Measurements from ENCODE around the gene ENTPD1.
"Not testable (repeated sequence)": the region's sequence is repeated elsewhere in the genome, so short reads cannot be mapped to it uniquely, and the experiment has no call there.

ENTPD1 gene

DNA sequence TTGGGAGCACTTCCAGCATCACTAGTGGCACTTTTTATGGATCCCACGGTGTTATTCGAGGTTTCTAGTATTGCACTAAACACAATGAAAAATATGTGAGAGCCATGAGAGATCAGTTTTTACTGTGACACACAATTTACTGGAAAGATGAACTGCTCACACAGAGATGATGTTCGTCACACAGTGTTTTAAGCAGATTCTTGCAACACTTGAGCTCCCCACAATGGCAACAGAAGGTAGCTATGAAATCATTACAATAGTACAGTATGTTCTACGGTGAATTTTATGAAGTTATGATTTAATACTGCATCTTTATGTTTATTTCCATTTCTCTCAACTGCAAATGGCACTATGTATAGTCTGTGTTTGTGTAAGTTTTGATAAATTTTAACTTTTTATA, 27.4 kb upstream of the ENTPD1 start:
- 96% methylated on average over 3 of the region's 4 CpGs for WGBS
- H4K8ac ChIP-seq (ENCODE audit: low read length), result no peak overlapping the region
- no peak overlapping the region for H3K4me3 ChIP-seq (ENCODE audit: insufficient read depth in 1 of 2, low read depth in 1 of 2, low read length in 2 of 2)
- H3K36me3 ChIP-seq (ENCODE audit: control insufficient read depth in 1 of 2, insufficient read depth in 2 of 2, low read depth in 1 of 2, low read length in 2 of 2), result no peaks in the 10 kb centered on the region
- no peaks in the 10 kb centered on the region for H3K79me1 ChIP-seq (replicated peaks; ENCODE audit: low read length, poor library complexity, severe bottlenecking)
- H3K4ac ChIP-seq (ENCODE audit: low read depth in 1 of 2, low read length in 2 of 2), result no peak overlapping the region
- DNase-seq, result no peak
- H3K23ac ChIP-seq (ENCODE audit: low read length in 2 of 2), result no peak overlapping the region
- no peak overlapping the region for H3K9ac ChIP-seq (ENCODE audit: low read length)
- H3K27ac ChIP-seq (ENCODE audit: low read length, poor library complexity, severe bottlenecking), result no peak overlapping the region
- H2BK120ac ChIP-seq (ENCODE audit: low read depth, low read length), result no peak overlapping the region
- no peak overlapping the region for H3K14ac ChIP-seq (ENCODE audit: low read length in 2 of 2)
- no peak overlapping the region for H2BK15ac ChIP-seq (ENCODE audit: low read depth, poor library complexity, severe bottlenecking)
- no peak overlapping the region for H2BK12ac ChIP-seq (ENCODE audit: low read length in 2 of 2)
- H3K4me2 ChIP-seq (ENCODE audit: low read length, poor library complexity, severe bottlenecking), result no peak overlapping the region
- H4K91ac ChIP-seq (ENCODE audit: low read length), result no peak overlapping the region
- H3K9me3 ChIP-seq (ENCODE audit: control insufficient read depth, low read length), result peaks cover 7% of the 10 kb centered on the region
- no peaks in the 10 kb centered on the region for H3K4me1 ChIP-seq (ENCODE audit: control insufficient read depth, insufficient read depth, low read depth, low read length)
- no peak overlapping the region for H2BK5ac ChIP-seq (ENCODE audit: low read depth, low read length, poor library complexity, severe bottlenecking)
- no peak overlapping the region for H2AK5ac ChIP-seq (ENCODE audit: low read length, severe bottlenecking)
- no peak overlapping the region for H3K18ac ChIP-seq (ENCODE audit: low read depth in 1 of 2, low read length in 2 of 2)
- no peak overlapping the region for H2AFZ ChIP-seq (ENCODE audit: low read depth, low read length)
- no peaks in the 10 kb centered on the region for H3K27me3 ChIP-seq (ENCODE audit: control insufficient read depth in 1 of 2, insufficient read depth in 1 of 2, low read length in 2 of 2)

DNA sequence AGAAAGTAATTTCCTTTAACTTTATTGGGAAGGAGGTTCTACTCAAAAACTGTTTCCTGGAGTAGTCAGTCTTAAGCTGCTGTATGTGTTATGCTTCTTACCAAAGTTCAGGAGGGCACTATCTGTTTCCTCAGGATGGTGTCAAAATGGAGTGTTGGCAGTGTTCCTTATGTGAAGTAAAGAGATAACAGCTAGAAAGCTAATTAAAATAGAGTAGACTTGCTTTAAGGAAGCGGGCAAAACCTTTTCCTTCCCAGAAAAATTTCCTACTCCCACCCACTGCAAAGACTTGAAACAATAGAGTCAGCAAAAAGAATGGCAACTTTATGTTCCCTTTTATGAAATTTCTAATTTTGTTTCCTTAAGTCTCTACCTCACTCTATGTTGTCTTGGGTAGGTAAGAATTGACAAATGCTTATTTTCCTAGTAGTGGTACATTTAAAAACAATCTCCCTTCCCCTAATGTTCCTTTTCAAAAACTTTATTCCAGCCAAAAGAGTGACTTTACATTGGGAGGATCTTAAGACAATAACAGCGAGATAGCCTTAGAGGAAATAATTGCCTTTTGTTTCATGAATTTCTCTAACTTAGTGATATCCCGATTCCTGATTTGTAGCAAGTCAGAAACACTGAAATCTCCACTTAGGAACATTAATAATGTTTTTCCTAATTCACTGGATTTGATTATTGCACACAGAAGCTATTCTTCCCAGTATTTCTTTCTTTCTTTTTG, 26.5 kb upstream of the ENTPD1 start:
- Histone ChIP-seq H2BK15ac (ENCODE audit: low read depth, poor library complexity, severe bottlenecking) (no peak overlapping the region), H3K23ac (ENCODE audit: low read length in 2 of 2) (no peak overlapping the region), H2AFZ (ENCODE audit: low read depth, low read length) (no peak overlapping the region), H3K9me3 (ENCODE audit: control insufficient read depth, low read length) (peaks cover 14% of the 10 kb centered on the region), H3K4me3 (ENCODE audit: insufficient read depth in 1 of 2, low read depth in 1 of 2, low read length in 2 of 2) (no peak overlapping the region), H3K9ac (ENCODE audit: low read length) (no peak overlapping the region), H3K4me2 (ENCODE audit: low read length, poor library complexity, severe bottlenecking) (no peak overlapping the region), H2AK5ac (ENCODE audit: low read length, severe bottlenecking) (no peak overlapping the region), H3K36me3 (ENCODE audit: control insufficient read depth in 1 of 2, insufficient read depth in 2 of 2, low read depth in 1 of 2, low read length in 2 of 2) (no peaks in the 10 kb centered on the region), H2BK5ac (ENCODE audit: low read depth, low read length, poor library complexity, severe bottlenecking) (no peak overlapping the region), H2BK12ac (ENCODE audit: low read length in 2 of 2) (no peak overlapping the region), H3K18ac (ENCODE audit: low read depth in 1 of 2, low read length in 2 of 2) (no peak overlapping the region), H3K4me1 (ENCODE audit: control insufficient read depth, insufficient read depth, low read depth, low read length) (no peaks in the 10 kb centered on the region), H2BK120ac (ENCODE audit: low read depth, low read length) (no peak overlapping the region), H3K27ac (ENCODE audit: low read length, poor library complexity, severe bottlenecking) (no peak overlapping the region), H4K8ac (ENCODE audit: low read length) (no peak overlapping the region), H3K14ac (ENCODE audit: low read length in 2 of 2) (no peak overlapping the region), H3K4ac (ENCODE audit: low read depth in 1 of 2, low read length in 2 of 2) (no peak overlapping the region), H3K79me1 (replicated peaks; ENCODE audit: low read length, poor library complexity, severe bottlenecking) (no peaks in the 10 kb centered on the region), H4K91ac (ENCODE audit: low read length) (no peak overlapping the region), H3K27me3 (ENCODE audit: control insufficient read depth in 1 of 2, insufficient read depth in 1 of 2, low read length in 2 of 2) (no peaks in the 10 kb centered on the region)
- WGBS, result 100% methylated on average over 3 of the region's 3 CpGs
- no peak for DNase-seq

DNA sequence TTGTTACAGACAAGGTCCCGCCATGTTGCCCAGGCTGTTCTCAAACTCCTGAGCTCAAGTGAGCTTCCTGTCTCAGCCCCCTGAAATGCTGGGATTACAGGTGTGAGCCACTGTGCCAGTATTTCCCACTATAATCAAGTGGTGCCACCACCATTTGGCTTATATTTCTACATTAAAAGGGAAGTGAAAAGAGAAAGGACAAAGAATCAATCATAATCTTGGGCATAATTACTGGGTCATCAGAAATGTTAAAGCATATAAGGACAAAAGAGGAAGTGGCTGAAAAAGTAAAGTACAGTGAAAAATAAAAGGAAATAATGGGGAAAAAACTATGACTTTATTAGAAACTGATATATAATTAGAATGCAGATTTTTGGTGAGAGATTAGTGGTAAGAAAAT, 25.7 kb upstream of the ENTPD1 start:
- Histone ChIP-seq H3K27ac (ENCODE audit: low read length, poor library complexity, severe bottlenecking) (no peak overlapping the region), H3K9ac (ENCODE audit: low read length) (no peak overlapping the region), H4K91ac (ENCODE audit: low read length) (no peak overlapping the region), H2BK120ac (ENCODE audit: low read depth, low read length) (no peak overlapping the region), H3K4ac (ENCODE audit: low read depth in 1 of 2, low read length in 2 of 2) (no peak overlapping the region), H3K23ac (ENCODE audit: low read length in 2 of 2) (no peak overlapping the region), H3K36me3 (ENCODE audit: control insufficient read depth in 1 of 2, insufficient read depth in 2 of 2, low read depth in 1 of 2, low read length in 2 of 2) (no peaks in the 10 kb centered on the region), H4K8ac (ENCODE audit: low read length) (no peak overlapping the region), H3K79me1 (replicated peaks; ENCODE audit: low read length, poor library complexity, severe bottlenecking) (no peaks in the 10 kb centered on the region), H3K14ac (ENCODE audit: low read length in 2 of 2) (no peak overlapping the region), H3K4me1 (ENCODE audit: control insufficient read depth, insufficient read depth, low read depth, low read length) (no peaks in the 10 kb centered on the region), H3K4me2 (ENCODE audit: low read length, poor library complexity, severe bottlenecking) (no peak overlapping the region), H2AFZ (ENCODE audit: low read depth, low read length) (no peak overlapping the region), H2BK15ac (ENCODE audit: low read depth, poor library complexity, severe bottlenecking) (no peak overlapping the region), H3K9me3 (ENCODE audit: control insufficient read depth, low read length) (peaks cover 14% of the 10 kb centered on the region), H2BK12ac (ENCODE audit: low read length in 2 of 2) (no peak overlapping the region), H3K27me3 (ENCODE audit: control insufficient read depth in 1 of 2, insufficient read depth in 1 of 2, low read length in 2 of 2) (no peaks in the 10 kb centered on the region), H2BK5ac (ENCODE audit: low read depth, low read length, poor library complexity, severe bottlenecking) (no peak overlapping the region), H2AK5ac (ENCODE audit: low read length, severe bottlenecking) (no peak overlapping the region), H3K4me3 (ENCODE audit: insufficient read depth in 1 of 2, low read depth in 1 of 2, low read length in 2 of 2) (no peak overlapping the region), H3K18ac (ENCODE audit: low read depth in 1 of 2, low read length in 2 of 2) (no peak overlapping the region)
- WGBS, result 92% methylated on average over 1 of the region's 1 CpG
- no peak for DNase-seq

GRCh38 chr10:95732907-95733306, 23.1 kb upstream of the ENTPD1 start:
- H3K27ac ChIP-seq (ENCODE audit: low read length, poor library complexity, severe bottlenecking); H3K36me3 ChIP-seq (ENCODE audit: control insufficient read depth in 1 of 2, insufficient read depth in 2 of 2, low read depth in 1 of 2, low read length in 2 of 2); H3K14ac ChIP-seq (ENCODE audit: low read length in 2 of 2); DNase-seq; H2BK12ac ChIP-seq (ENCODE audit: low read length in 2 of 2); H3K79me1 ChIP-seq (replicated peaks; ENCODE audit: low read length, poor library complexity, severe bottlenecking); H3K9ac ChIP-seq (ENCODE audit: low read length); H2BK5ac ChIP-seq (ENCODE audit: low read depth, low read length, poor library complexity, severe bottlenecking); H2BK15ac ChIP-seq (ENCODE audit: low read depth, poor library complexity, severe bottlenecking); H3K4me2 ChIP-seq (ENCODE audit: low read length, poor library complexity, severe bottlenecking); H3K4me1 ChIP-seq (ENCODE audit: control insufficient read depth, insufficient read depth, low read depth, low read length); H3K4ac ChIP-seq (ENCODE audit: low read depth in 1 of 2, low read length in 2 of 2); H3K27me3 ChIP-seq (ENCODE audit: control insufficient read depth in 1 of 2, insufficient read depth in 1 of 2, low read length in 2 of 2); H4K91ac ChIP-seq (ENCODE audit: low read length); H3K18ac ChIP-seq (ENCODE audit: low read depth in 1 of 2, low read length in 2 of 2); H4K8ac ChIP-seq (ENCODE audit: low read length); H3K4me3 ChIP-seq (ENCODE audit: insufficient read depth in 1 of 2, low read depth in 1 of 2, low read length in 2 of 2); H2AK5ac ChIP-seq (ENCODE audit: low read length, severe bottlenecking); H3K23ac ChIP-seq (ENCODE audit: low read length in 2 of 2); H2BK120ac ChIP-seq (ENCODE audit: low read depth, low read length); H2AFZ ChIP-seq (ENCODE audit: low read depth, low read length): not testable (repeated sequence)
- H3K9me3 ChIP-seq (ENCODE audit: control insufficient read depth, low read length), result peaks cover 14% of the 10 kb centered on the region
- 94% methylated on average over 6 of the region's 6 CpGs for WGBS

Data from mesenchymal stem cell (in vitro differentiated cells and primary cell).